ENCODE measurements around the gene CCNL2.
"Not testable (repeated sequence)": the region's sequence is repeated elsewhere in the genome, so short reads cannot be mapped to it uniquely, and the experiment has no call there.

The CCNL2 gene

GRCh38 chr1:1373051-1373814 lies 25.9 kb downstream of the CCNL2 start:
- DNase-seq = no peak

DNA sequence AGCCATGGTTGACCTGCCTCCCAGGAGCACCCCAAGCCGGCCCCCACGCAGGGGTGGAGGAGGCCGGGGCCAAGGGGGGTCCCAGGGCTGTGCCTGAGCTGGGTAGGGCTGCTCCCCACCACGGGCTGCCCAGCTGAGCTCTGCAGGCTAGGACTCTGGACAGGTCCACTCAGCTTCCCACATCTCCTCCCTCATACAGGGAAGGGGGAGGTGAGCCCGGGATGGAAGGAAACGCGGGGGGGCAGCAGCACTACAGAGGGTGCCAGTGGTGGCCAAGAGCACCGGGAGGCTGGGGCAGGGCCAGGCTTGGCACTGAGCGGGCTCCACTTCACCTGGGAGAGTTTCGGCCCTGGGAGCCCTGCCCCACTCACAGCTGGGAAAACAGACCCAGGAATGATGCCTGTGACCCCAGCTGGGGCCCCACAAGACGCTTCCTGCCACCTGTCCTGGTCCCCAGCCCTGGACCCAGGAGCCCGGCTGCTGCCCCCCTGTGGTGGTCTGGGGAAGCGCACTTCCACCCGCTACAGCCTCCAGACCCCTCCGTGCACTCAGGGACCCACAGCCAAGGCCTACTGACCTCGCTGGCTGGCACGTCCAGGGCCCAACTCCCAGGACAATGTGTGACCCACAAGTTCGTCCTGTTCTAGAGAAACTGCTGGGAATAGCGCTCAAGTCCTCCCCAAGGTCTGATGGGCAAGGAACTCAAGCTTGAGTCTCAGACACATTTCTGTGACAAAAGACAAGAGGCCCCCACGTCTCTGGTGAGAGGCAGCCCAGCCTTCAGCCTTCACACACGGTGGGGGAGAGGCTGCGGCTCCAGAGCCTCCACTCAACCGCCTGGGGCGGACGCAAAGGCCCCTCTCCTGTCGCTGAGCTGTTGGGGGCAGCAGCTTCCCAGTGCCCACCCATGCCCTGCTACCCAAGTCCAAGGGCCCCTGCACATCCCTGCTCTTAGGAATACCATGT lies 27.1 kb downstream of the CCNL2 start:
- peak; percentile 87 for DNase-seq

DNA sequence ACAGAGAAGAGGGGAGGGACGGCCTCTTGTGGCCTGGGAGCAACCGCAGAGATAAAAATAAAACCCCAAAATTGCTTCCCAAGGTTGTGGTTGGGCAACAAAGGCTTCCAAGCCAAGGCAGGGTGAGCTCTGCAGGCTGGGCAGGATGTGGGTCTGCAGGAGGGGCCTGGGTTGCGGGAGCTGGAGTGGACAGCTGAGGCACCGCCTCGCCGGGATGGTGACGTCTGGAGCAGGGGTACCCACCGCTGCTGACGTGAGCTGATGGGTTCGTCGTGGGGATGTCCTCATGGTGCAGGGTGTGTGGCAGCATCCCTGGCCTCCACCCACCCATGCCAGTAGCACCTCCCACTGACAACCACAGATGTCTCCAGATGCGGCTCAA lies 27.8 kb downstream of the CCNL2 start:
- no peak for DNase-seq

- DNase-seq = no peak
Observed at GRCh38 chr1:1370771-1371300, 28.3 kb downstream of the CCNL2 start.

DNA sequence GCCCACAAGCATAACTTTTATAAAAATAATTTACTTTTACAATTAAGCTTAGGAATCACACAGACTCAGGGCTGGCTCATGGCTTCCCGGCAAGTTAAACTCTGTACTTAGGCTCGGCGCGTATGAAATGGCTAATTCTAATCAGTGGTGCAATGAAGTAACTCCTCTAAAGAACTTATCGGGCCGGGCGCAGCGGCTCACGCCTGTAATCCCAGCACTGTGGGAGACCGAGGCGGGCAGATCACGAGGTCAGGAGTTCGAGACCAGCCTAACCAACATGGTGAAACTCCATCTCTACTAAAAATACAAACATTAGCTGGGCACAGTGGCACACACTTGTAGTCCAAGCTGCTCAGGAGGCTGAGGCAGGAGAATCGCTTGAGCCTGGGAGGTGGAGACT lies 29.0 kb downstream of the CCNL2 start:
- DNase-seq = not testable (repeated sequence)

GRCh38 chr1:1367315-1367714 lies 31.8 kb downstream of the CCNL2 start:
- DNase-seq = no peak

GRCh38 chr1:1366699-1367066 lies 32.5 kb downstream of the CCNL2 start:
- no peak for DNase-seq

- no peak for DNase-seq
Observed at GRCh38 chr1:1365875-1366698, 33.0 kb downstream of the CCNL2 start.

- no peak for DNase-seq
Observed at GRCh38 chr1:1364266-1364665, 34.9 kb downstream of the CCNL2 start.

GRCh38 chr1:1361982-1362423 lies 37.1 kb downstream of the CCNL2 start:
- DNase-seq = no peak

GRCh38 chr1:1361233-1361981 lies 37.7 kb downstream of the CCNL2 start:
- no peak for DNase-seq

GRCh38 chr1:1360506-1361169 lies 38.5 kb downstream of the CCNL2 start:
- no peak for DNase-seq

- peak; percentile 41 for DNase-seq
Observed at GRCh38 chr1:1359664-1360468, 39.3 kb downstream of the CCNL2 start.

DNA sequence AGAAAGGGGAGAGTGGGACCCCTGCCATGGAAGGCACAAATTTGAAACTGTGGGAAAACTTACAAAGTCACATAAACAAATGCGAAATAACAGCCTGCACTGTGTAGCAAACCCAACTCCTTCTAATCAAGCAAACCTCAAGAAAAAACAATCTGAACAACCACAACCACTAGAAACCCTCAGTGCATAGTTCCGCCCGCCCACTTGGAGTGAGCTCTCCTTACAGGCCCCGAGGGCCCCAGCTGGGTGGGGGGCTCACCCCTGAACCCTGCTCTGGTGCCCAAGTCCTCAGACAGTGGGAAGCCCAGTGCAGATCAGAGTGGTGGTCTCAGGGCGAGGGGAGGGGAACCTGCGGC lies 39.8 kb downstream of the CCNL2 start:
- DNase-seq = no peak

- DNase-seq = peak; percentile 96
Observed at GRCh38 chr1:1358433-1359271, 40.5 kb downstream of the CCNL2 start, which contains the start of gene MXRA8. TSS of gene MXRA8 (minus strand) at chr1:1358555. CDS start at chr1:1358504, 51 bp downstream.

DNA sequence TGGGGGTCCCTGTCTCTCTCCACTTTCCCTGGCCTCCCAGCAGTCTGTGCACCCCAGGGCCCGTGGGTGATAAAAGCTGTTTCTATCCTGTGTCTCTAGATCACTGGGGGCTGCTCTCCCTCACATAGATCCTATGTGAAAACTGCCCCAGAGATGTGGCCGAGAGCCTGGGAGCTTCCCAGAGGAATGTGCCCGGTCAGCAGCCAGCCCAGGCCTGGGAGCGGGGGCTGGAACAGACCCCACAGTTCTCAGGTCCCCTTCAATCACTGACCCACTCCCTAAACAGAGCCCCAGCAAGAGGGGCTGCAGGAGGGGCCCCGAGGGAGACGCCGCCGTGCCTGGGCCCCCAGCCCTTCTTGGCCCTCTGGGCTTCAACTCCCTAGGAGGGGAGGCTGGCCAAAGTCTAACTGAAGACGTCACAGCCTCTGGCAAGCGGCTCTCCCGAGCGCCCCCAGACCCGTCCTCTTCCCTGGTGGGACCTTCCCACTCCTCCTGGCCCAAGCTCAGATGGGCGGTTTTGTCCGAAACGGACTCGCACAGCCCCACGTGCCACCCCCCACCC lies 41.2 kb downstream of the CCNL2 start:
- DNase-seq = peak; percentile 67

GRCh38 chr1:1356796-1357401 lies 42.2 kb downstream of the CCNL2 start:
- DNase-seq = no peak

DNA sequence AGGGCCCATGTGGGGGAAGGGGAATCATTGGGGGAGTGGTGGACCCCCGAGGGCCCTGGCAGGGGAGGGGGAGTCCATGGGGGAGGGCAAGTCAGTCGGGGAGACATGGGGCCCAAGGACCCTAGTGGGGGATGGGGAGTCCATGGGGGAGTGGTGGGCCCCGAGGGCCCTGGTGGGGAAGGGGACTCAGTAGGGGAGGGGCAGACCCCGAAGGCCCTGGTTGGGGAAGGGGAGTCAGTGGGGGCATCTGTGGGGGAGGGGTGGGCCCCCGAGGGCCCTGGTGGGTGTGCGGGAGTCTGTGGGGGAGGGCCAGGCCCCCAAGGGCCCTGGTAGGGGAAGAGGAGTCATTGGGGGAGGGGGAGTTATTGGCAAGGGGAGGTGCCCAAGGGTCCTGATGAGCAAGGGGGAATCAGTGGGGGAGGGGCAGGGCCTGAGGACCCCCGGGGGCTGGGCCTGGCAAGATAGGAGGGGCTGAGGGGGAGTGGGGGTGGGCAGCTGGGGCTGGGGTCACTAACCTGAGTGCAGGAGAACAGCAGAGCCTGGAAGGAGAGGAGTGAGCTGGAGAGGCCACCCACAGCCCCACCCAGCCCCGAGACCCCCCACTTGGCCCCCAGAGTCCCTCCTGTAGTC lies 42.9 kb downstream of the CCNL2 start:
- DNase-seq = peak; percentile 47
